IgD-negative memory B cell (primary cell): Measurements from ENCODE around the gene CYP4Z1. TPM values are rescaled to one million over a fixed set of nuclear protein-coding genes. Genes with fewer than 3 reads are reported as not detected.
"Not testable (repeated sequence)": the region's sequence is repeated elsewhere in the genome, so short reads cannot be mapped to it uniquely, and the experiment has no call there.

Experiments
- H3K27ac Mint-ChIP-seq, 3 donors: one replicate each; pipeline ENCODE4 v1.8.0; 2020 to 2022; ENCODE audit warnings: mild to moderate bottlenecking in 3 of 3, mixed read lengths in 3 of 3, moderate library complexity in 1 of 3
- H3K27me3 Mint-ChIP-seq: one replicate; pipeline ENCODE4 v1.8.0; 2021; ENCODE audit warnings: mixed read lengths
- H3K36me3 Mint-ChIP-seq: one replicate; pipeline ENCODE4 v1.8.0; 2020; ENCODE audit warnings: mild to moderate bottlenecking, mixed read lengths
- H3K4me1 Mint-ChIP-seq, 3 donors: one replicate each; pipeline ENCODE4 v1.8.0; 2020 to 2022; ENCODE audit warnings: mixed read lengths in 3 of 3, mild to moderate bottlenecking in 1 of 3
- H3K4me3 Mint-ChIP-seq, 4 donors: one replicate each; pipeline ENCODE4 v1.8.0; 2020 to 2022; ENCODE audit warnings: mild to moderate bottlenecking in 4 of 4, mixed read lengths in 4 of 4, moderate library complexity in 3 of 4
- H3K9me3 Mint-ChIP-seq, 3 donors: one replicate each; pipeline ENCODE4 v1.8.0; 2020 to 2021; ENCODE audit warnings: mixed read lengths in 3 of 3, mild to moderate bottlenecking in 1 of 3
- polyA plus RNA-seq: library from polyadenylated mRNA; unstranded; fragments of 300-500 nt; fragmentation: Illumina TruSeq; gene quantifications from one replicate; pipeline ENCODE4 v1.2.3, GENCODE V29; 2021

The CYP4Z1 gene
- polyA plus RNA-seq, result not detected

- Mint-ChIP-seq H3K4me3 (no peak within 1 kb of the TSS), H3K27me3 (peaks cover 6% of the 10 kb centered on the region), H3K4me1 (no peaks in the 10 kb centered on the region), H3K36me3 (no peaks in the 10 kb centered on the region), H3K9me3 (no peaks in the 10 kb centered on the region), H3K27ac (peak within 1 kb of the TSS in 1 of 3 donors; percentile 21)
These were observed at the start of gene CYP4Z1 for GRCh38 chr1:47067097-47067594. Gene CYP4Z1, plus strand, starts transcription at chr1:47067231. Its CDS starts 260 bp downstream, at chr1:47067491.

- Mint-ChIP-seq H3K4me3 (no peak overlapping the region), H3K27me3 (peaks cover 15% of the 10 kb centered on the region), H3K9me3 (peaks cover 4 to 5% (median 5%) of the 10 kb centered on the region in 3 donors), H3K4me1 (no peaks in the 10 kb centered on the region), H3K36me3 (no peaks in the 10 kb centered on the region), H3K27ac (no peak overlapping the region)
These were observed 46.0 kb upstream of the CYP4Z1 start for GRCh38 chr1:47021070-47021469.

- no peak within 1 kb of the TSS for H3K27ac Mint-ChIP-seq
- no peaks in the 10 kb centered on the region for H3K36me3 Mint-ChIP-seq
These were observed 43.5 kb upstream of the CYP4Z1 start, which contains the start of gene CYP4X1 for GRCh38 chr1:47023268-47024140. Gene CYP4X1, plus strand, starts transcription at chr1:47023669. Its CDS starts 149 bp downstream, at chr1:47023818.

GRCh38 chr1:47024141-47024801, 42.8 kb upstream of the CYP4Z1 start:
- Mint-ChIP-seq H3K9me3 (peaks cover 0 to 1% (median 0%) of the 10 kb centered on the region in 3 donors), H3K4me1 (no peaks in the 10 kb centered on the region), H3K27ac (no peak overlapping the region), H3K36me3 (no peaks in the 10 kb centered on the region), H3K4me3 (no peak overlapping the region), H3K27me3 (peaks cover 14% of the 10 kb centered on the region)

More at GRCh38 chr1:47023268-47024140, 43.5 kb upstream of the CYP4Z1 start, which contains the start of gene CYP4X1:
- Mint-ChIP-seq H3K4me1 (no peaks in the 10 kb centered on the region), H3K9me3 (peaks cover 0 to 1% (median 0%) of the 10 kb centered on the region in 3 donors), H3K27me3 (peaks cover 14% of the 10 kb centered on the region), H3K4me3 (no peak within 1 kb of the TSS)

- H3K27me3 Mint-ChIP-seq, result peaks cover 11% of the 10 kb centered on the region
These were observed 36.7 kb upstream of the CYP4Z1 start for GRCh38 chr1:47030170-47030805.

GRCh38 chr1:47031059-47031458, 36.0 kb upstream of the CYP4Z1 start:
- H3K36me3 Mint-ChIP-seq, result no peaks in the 10 kb centered on the region
- no peaks in the 10 kb centered on the region for H3K9me3 Mint-ChIP-seq
- H3K4me1 Mint-ChIP-seq, result no peaks in the 10 kb centered on the region
- H3K4me3 Mint-ChIP-seq, result no peak overlapping the region
- H3K27me3 Mint-ChIP-seq, result peaks cover 7% of the 10 kb centered on the region
- H3K27ac Mint-ChIP-seq, result no peak overlapping the region

More at GRCh38 chr1:47030170-47030805, 36.7 kb upstream of the CYP4Z1 start:
- no peak overlapping the region for H3K4me3 Mint-ChIP-seq
- no peak overlapping the region for H3K27ac Mint-ChIP-seq
- H3K4me1 Mint-ChIP-seq, result no peaks in the 10 kb centered on the region
- H3K36me3 Mint-ChIP-seq, result no peaks in the 10 kb centered on the region
- H3K9me3 Mint-ChIP-seq, result no peaks in the 10 kb centered on the region

GRCh38 chr1:47031585-47031984, 35.4 kb upstream of the CYP4Z1 start:
- H3K4me1 Mint-ChIP-seq, result no peaks in the 10 kb centered on the region
- H3K27ac Mint-ChIP-seq, result no peak overlapping the region
- no peaks in the 10 kb centered on the region for H3K9me3 Mint-ChIP-seq
- no peaks in the 10 kb centered on the region for H3K36me3 Mint-ChIP-seq
- peaks cover 7% of the 10 kb centered on the region for H3K27me3 Mint-ChIP-seq
- no peak overlapping the region for H3K4me3 Mint-ChIP-seq

GRCh38 chr1:47036764-47037163, 30.3 kb upstream of the CYP4Z1 start:
- no peaks in the 10 kb centered on the region for H3K36me3 Mint-ChIP-seq
- no peaks in the 10 kb centered on the region for H3K4me1 Mint-ChIP-seq
- H3K27me3 Mint-ChIP-seq, result peaks cover 4% of the 10 kb centered on the region
- H3K27ac Mint-ChIP-seq, result no peak overlapping the region
- H3K9me3 Mint-ChIP-seq, result no peaks in the 10 kb centered on the region
- H3K4me3 Mint-ChIP-seq, result no peak overlapping the region

- H3K27me3 Mint-ChIP-seq, result peaks cover 16% of the 10 kb centered on the region
These were observed 7.7 kb upstream of the CYP4Z1 start for GRCh38 chr1:47059376-47059775.

GRCh38 chr1:47069080-47069479, 2.0 kb downstream of the CYP4Z1 start:
- not testable (repeated sequence) for H3K27ac Mint-ChIP-seq, H3K9me3 Mint-ChIP-seq, H3K36me3 Mint-ChIP-seq, H3K4me3 Mint-ChIP-seq, H3K27me3 Mint-ChIP-seq, H3K4me1 Mint-ChIP-seq

More at GRCh38 chr1:47059376-47059775, 7.7 kb upstream of the CYP4Z1 start:
- H3K27ac Mint-ChIP-seq, result no peak overlapping the region
- H3K36me3 Mint-ChIP-seq, result no peaks in the 10 kb centered on the region
- no peaks in the 10 kb centered on the region for H3K4me1 Mint-ChIP-seq
- H3K9me3 Mint-ChIP-seq, result peaks cover 2 to 7% (median 4%) of the 10 kb centered on the region in 3 donors
- H3K4me3 Mint-ChIP-seq, result no peak overlapping the region

GRCh38 chr1:47069509-47069908, 2.5 kb downstream of the CYP4Z1 start:
- not testable (repeated sequence) for H3K9me3 Mint-ChIP-seq, H3K4me1 Mint-ChIP-seq, H3K36me3 Mint-ChIP-seq, H3K27me3 Mint-ChIP-seq, H3K4me3 Mint-ChIP-seq, H3K27ac Mint-ChIP-seq

GRCh38 chr1:47089356-47089755, 22.3 kb downstream of the CYP4Z1 start:
- not testable (repeated sequence) for H3K9me3 Mint-ChIP-seq, H3K27ac Mint-ChIP-seq, H3K27me3 Mint-ChIP-seq, H3K36me3 Mint-ChIP-seq, H3K4me3 Mint-ChIP-seq, H3K4me1 Mint-ChIP-seq

- H3K36me3 Mint-ChIP-seq, result not testable (repeated sequence)
These were observed 24.4 kb downstream of the CYP4Z1 start for GRCh38 chr1:47091476-47091875.

GRCh38 chr1:47104816-47105215, 37.8 kb downstream of the CYP4Z1 start:
- Mint-ChIP-seq H3K27ac (no peak overlapping the region), H3K4me3 (no peak overlapping the region), H3K27me3 (peaks cover 3% of the 10 kb centered on the region), H3K36me3 (peaks cover 4% of the 10 kb centered on the region), H3K9me3 (peaks cover 5 to 16% (median 11%) of the 10 kb centered on the region in 3 donors), H3K4me1 (no peaks in the 10 kb centered on the region)

More at GRCh38 chr1:47091476-47091875, 24.4 kb downstream of the CYP4Z1 start:
- H3K9me3 Mint-ChIP-seq, H3K27me3 Mint-ChIP-seq, H3K27ac Mint-ChIP-seq, H3K4me1 Mint-ChIP-seq, H3K4me3 Mint-ChIP-seq: not testable (repeated sequence)

- Mint-ChIP-seq H3K27ac (no peak overlapping the region), H3K4me1 (no peaks in the 10 kb centered on the region), H3K9me3 (peaks cover 5 to 13% (median 10%) of the 10 kb centered on the region in 3 donors), H3K36me3 (peaks cover 2% of the 10 kb centered on the region), H3K4me3 (no peak overlapping the region), H3K27me3 (peaks cover 4% of the 10 kb centered on the region)
These were observed 39.8 kb downstream of the CYP4Z1 start for GRCh38 chr1:47106792-47107191.
